NOMO-1 treated with dmso at 0.1 percent for 144 hours (cell line): ENCODE measurements around the gene CYP24A1.

Experiments
- DNase-seq: peaks from one replicate; lab custom pipeline; 2025; ENCODE audit not compliant: unreplicated experiment; lab: John Stamatoyannopoulos, UW

The CYP24A1 gene

GRCh38 chr20:54173653-54174456 is at the start of gene CYP24A1:
Gene CYP24A1, minus strand, starts transcription at chr20:54173986. Its CDS starts 407 bp downstream, at chr20:54173579.
- DNase-seq: peak; percentile 25

- no peak for DNase-seq
Measured at GRCh38 chr20:54223285-54223684, 49.5 kb upstream of the CYP24A1 start.

GRCh38 chr20:54221996-54222890 is 48.5 kb upstream of the CYP24A1 start:
- DNase-seq: no peak

- DNase-seq: no peak
Measured at GRCh38 chr20:54221353-54221752, 47.6 kb upstream of the CYP24A1 start.

GRCh38 chr20:54220722-54221121 is 46.9 kb upstream of the CYP24A1 start:
- DNase-seq: no peak

GRCh38 chr20:54219751-54220426 is 46.1 kb upstream of the CYP24A1 start:
- no peak for DNase-seq

- no peak for DNase-seq
Measured at GRCh38 chr20:54218470-54218869, 44.7 kb upstream of the CYP24A1 start.

GRCh38 chr20:54217762-54218161 is 44.0 kb upstream of the CYP24A1 start:
- no peak for DNase-seq

- no peak for DNase-seq
Measured at GRCh38 chr20:54215157-54215789, 41.5 kb upstream of the CYP24A1 start.

- no peak for DNase-seq
Measured at GRCh38 chr20:54214566-54214965, 40.8 kb upstream of the CYP24A1 start.

GRCh38 chr20:54212871-54213270 is 39.1 kb upstream of the CYP24A1 start:
- no peak for DNase-seq

- DNase-seq: no peak
Measured at GRCh38 chr20:54212226-54212625, 38.4 kb upstream of the CYP24A1 start.

GRCh38 chr20:54209216-54209813 is 35.5 kb upstream of the CYP24A1 start:
- no peak for DNase-seq

- peak; percentile 15 for DNase-seq
Measured at GRCh38 chr20:54208548-54209176, 34.9 kb upstream of the CYP24A1 start.

- DNase-seq: peak; percentile 51
Measured at GRCh38 chr20:54207743-54208547, 34.2 kb upstream of the CYP24A1 start, which contains the start of gene PFDN4. Gene PFDN4, plus strand, starts transcription at chr20:54208087. Its CDS starts 14 bp downstream, at chr20:54208101.

- DNase-seq: no peak
Measured at GRCh38 chr20:54207053-54207742, 33.4 kb upstream of the CYP24A1 start.

- DNase-seq: no peak
Measured at GRCh38 chr20:54205450-54205849, 31.7 kb upstream of the CYP24A1 start.

- no peak for DNase-seq
Measured at GRCh38 chr20:54204481-54204880, 30.7 kb upstream of the CYP24A1 start.
